HT-29 (cell line): ENCODE results near the gene CEP170. TPM values are rescaled to one million over a fixed set of nuclear protein-coding genes. Genes with fewer than 3 reads are reported as not detected.

Source experiments
- DNase-seq: peaks from one replicate; pipeline ENCODE4 v3.0.0-alpha.2; 2015; ENCODE audit warnings: low spot score
- total RNA-seq: library from RNA; depleted of rRNA; stranded (reverse); fragments of >200 nt; shearing (Covaris generic); gene quantifications from 2 replicates; pipeline ENCODE4 v1.2.3, GENCODE V29; 2014

Gene CEP170
- total RNA-seq, 1 experiment from 2014 or later = 21.8 TPM

- DNase-seq = peak; percentile 66
Observed at GRCh38 chr1:243267914-243268653, 13.0 kb upstream of the CEP170 start.

GRCh38 chr1:243267471-243267880 is 12.4 kb upstream of the CEP170 start:
- peak; percentile 35 for DNase-seq

GRCh38 chr1:243266231-243266630 is 11.2 kb upstream of the CEP170 start:
- no peak for DNase-seq

- no peak for DNase-seq
Observed at GRCh38 chr1:243264717-243265116, 9.6 kb upstream of the CEP170 start.

- no peak for DNase-seq
Observed at GRCh38 chr1:243261390-243261789, 6.3 kb upstream of the CEP170 start.

GRCh38 chr1:243260221-243260880 is 5.3 kb upstream of the CEP170 start:
- DNase-seq = no peak

- DNase-seq = no peak
Observed at GRCh38 chr1:243258731-243259130, 3.6 kb upstream of the CEP170 start.

GRCh38 chr1:243257189-243257588 is 2.1 kb upstream of the CEP170 start:
- DNase-seq = no peak

GRCh38 chr1:243256590-243256989 is 1.5 kb upstream of the CEP170 start:
- DNase-seq = no peak

GRCh38 chr1:243255791-243256512 is 871 bp upstream of the CEP170 start, which contains the start of gene SDCCAG8:
Gene SDCCAG8, plus strand, starts transcription at chr1:243256041. Its CDS starts 133 bp downstream, at chr1:243256174.
- peak; percentile 99 for DNase-seq

- peak; percentile 56 for DNase-seq
Observed at GRCh38 chr1:243254233-243254926, 701 bp downstream of the CEP170 start.

GRCh38 chr1:243253926-243254232 is 1.2 kb downstream of the CEP170 start:
- DNase-seq = no peak

GRCh38 chr1:243253211-243253925 is 1.7 kb downstream of the CEP170 start:
- peak; percentile 28 for DNase-seq

- no peak for DNase-seq
Observed at GRCh38 chr1:243251539-243251938, 3.5 kb downstream of the CEP170 start.

- DNase-seq = no peak
Observed at GRCh38 chr1:243250102-243250501, 5.0 kb downstream of the CEP170 start.

- no peak for DNase-seq
Observed at GRCh38 chr1:243249214-243249613, 5.9 kb downstream of the CEP170 start.

GRCh38 chr1:243247901-243248300 is 7.2 kb downstream of the CEP170 start:
- DNase-seq = no peak

GRCh38 chr1:243246916-243247315 is 8.2 kb downstream of the CEP170 start:
- DNase-seq = no peak

- no peak for DNase-seq
Observed at GRCh38 chr1:243244432-243244841, 10.6 kb downstream of the CEP170 start.

- DNase-seq = no peak
Observed at GRCh38 chr1:243236604-243237252, 18.4 kb downstream of the CEP170 start.
